Neutrophil (primary cell): Measurements from ENCODE around the gene TTC1.
"Not testable (repeated sequence)": the region's sequence is repeated elsewhere in the genome, so short reads cannot be mapped to it uniquely, and the experiment has no call there.

Source experiments
- H3K27ac ChIP-seq: fragments of 200-600 bp; sonication (generic); 2 replicates; pipeline ENCODE4 v1.5.1; 2016; ENCODE audit warnings: mild to moderate bottlenecking, moderate library complexity
- H3K27me3 ChIP-seq: fragments of 200-600 bp; sonication (generic); 2 replicates; pipeline ENCODE4 v1.6.0; 2016; ENCODE audit warnings: mild to moderate bottlenecking
- H3K36me3 ChIP-seq: fragments of 200-600 bp; sonication (generic); 2 replicates; pipeline ENCODE4 v1.5.1; 2017
- H3K4me1 ChIP-seq, 2 experiments: fragments of 200-600 bp in 1 of 2; sonication (generic) in 1 of 2; 1 replicate in 1 of 2; 2 replicates in 1 of 2; pipeline versions ENCODE4 v1.5.1 to v1.6.1; 2013 to 2016; ENCODE audit warnings: low read depth in 1 of 2, low read length in 1 of 2, mild to moderate bottlenecking in 1 of 2, moderate library complexity in 1 of 2; ENCODE audit not compliant: control insufficient read depth in 1 of 2, insufficient read depth in 1 of 2
- H3K4me3 ChIP-seq, 2 experiments: fragments of 200-600 bp in 1 of 2; sonication (generic) in 1 of 2; 1 replicate in 1 of 2; 2 replicates in 1 of 2; pipeline ENCODE4 v1.5.1; 2013 to 2016; ENCODE audit warnings: low read depth in 1 of 2, low read length in 1 of 2, mild to moderate bottlenecking in 1 of 2, moderate library complexity in 1 of 2
- H3K9me3 ChIP-seq: fragments of 200-600 bp; sonication (generic); 2 replicates; pipeline ENCODE4 v1.5.1; 2016
- TF ChIP-seq, protein P1 (sequence below): fragments of 200-600 bp; sonication (generic); IDR thresholded peaks from 2 replicates; pipeline ENCODE4 v1.5.1; 2016; ENCODE audit warnings: antibody characterized with exemption

The TTC1 gene

DNA sequence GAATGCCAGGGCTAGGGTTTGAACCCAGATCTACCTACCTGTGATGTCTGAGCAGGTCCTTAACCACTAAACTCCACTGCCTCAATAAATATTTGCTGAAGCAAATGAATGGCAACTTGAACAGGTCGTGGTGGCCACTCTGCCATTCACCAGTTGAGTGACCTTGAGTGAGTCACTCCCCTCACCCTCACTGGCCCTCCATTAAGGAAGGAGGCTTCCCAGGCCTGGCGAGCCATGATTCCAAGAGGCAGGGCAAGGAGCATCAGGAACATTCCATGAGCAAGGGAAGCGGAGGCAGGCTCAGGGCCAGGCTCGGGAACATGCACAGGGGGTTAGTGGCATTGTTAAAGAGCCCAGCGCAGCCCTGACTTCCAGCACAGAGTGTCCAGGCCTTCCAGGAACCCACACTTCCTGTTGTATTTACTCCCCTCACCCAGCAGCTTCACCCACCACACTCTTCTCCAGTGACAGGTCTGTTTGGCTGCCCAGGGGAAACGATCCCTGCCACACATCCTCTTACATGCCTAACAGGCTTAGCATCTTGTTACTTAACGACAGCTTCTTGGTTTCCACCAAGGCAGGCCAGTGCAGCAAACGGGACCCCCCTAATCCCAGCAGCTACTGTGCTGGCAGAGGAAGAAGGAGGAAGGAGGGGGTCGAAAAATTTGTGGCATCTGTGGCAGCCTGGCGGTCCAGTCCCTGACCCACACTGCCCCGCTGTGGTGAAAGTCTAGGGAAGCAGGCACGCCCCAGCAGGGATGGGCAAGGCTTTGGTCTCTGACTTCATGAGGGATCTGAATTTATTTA lies 43.7 kb upstream of the TTC1 start:
- Histone ChIP-seq H3K27ac (no peak overlapping the region), H3K36me3 (no peaks in the 10 kb centered on the region), H3K9me3 (no peaks in the 10 kb centered on the region), H3K27me3 (peaks cover 60% of the 10 kb centered on the region), H3K4me3 (no peak overlapping the region), H3K4me1 (no peaks in the 10 kb centered on the region)
- TF ChIP-seq, protein P1, sequence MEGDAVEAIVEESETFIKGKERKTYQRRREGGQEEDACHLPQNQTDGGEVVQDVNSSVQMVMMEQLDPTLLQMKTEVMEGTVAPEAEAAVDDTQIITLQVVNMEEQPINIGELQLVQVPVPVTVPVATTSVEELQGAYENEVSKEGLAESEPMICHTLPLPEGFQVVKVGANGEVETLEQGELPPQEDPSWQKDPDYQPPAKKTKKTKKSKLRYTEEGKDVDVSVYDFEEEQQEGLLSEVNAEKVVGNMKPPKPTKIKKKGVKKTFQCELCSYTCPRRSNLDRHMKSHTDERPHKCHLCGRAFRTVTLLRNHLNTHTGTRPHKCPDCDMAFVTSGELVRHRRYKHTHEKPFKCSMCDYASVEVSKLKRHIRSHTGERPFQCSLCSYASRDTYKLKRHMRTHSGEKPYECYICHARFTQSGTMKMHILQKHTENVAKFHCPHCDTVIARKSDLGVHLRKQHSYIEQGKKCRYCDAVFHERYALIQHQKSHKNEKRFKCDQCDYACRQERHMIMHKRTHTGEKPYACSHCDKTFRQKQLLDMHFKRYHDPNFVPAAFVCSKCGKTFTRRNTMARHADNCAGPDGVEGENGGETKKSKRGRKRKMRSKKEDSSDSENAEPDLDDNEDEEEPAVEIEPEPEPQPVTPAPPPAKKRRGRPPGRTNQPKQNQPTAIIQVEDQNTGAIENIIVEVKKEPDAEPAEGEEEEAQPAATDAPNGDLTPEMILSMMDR, result no peak

DNA sequence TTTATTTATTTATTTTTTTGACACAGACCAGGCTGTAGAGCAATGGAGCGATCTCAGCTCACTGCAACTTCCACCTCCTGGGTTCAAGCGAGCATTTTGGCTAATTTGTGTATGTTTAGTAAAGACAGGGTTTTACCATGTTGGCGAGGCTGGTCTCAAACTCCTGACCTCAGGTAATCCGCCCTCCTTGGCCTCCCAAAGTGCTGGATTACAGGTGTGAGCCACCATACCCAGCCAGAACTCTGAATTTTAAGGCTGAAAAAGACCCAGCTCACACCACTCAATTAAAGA lies 43.2 kb upstream of the TTC1 start:
- not testable (repeated sequence) for H3K27ac ChIP-seq, H3K4me3 ChIP-seq, H3K9me3 ChIP-seq, H3K4me1 ChIP-seq, H3K36me3 ChIP-seq
- peaks cover 65% of the 10 kb centered on the region for H3K27me3 ChIP-seq

DNA sequence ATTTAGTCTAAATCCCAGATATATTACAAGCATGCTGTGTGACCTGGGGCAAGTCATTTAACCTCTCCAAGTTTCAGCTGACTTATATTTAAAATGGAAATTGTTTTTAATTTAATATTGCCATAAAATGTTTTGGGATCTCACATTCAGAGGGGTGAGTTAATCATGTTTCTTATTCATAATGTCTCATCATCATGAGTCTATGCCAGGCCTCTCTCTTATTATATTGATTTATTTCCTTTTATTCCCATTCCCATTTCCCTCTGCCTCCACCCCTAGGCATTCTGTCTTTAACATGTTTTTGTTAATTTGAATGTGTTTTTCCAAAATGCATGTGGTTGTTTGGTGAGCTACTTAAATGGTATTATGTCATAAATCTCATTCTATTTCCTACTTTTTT lies 39.0 kb upstream of the TTC1 start:
- Histone ChIP-seq H3K4me3 (no peak overlapping the region), H3K27me3 (peaks cover 100% of the 10 kb centered on the region), H3K36me3 (no peaks in the 10 kb centered on the region), H3K4me1 (peaks cover 0 to 5% of the 10 kb centered on the region in 2 experiments), H3K9me3 (no peaks in the 10 kb centered on the region), H3K27ac (no peak overlapping the region)
- TF ChIP-seq, protein P1, result no peak

DNA sequence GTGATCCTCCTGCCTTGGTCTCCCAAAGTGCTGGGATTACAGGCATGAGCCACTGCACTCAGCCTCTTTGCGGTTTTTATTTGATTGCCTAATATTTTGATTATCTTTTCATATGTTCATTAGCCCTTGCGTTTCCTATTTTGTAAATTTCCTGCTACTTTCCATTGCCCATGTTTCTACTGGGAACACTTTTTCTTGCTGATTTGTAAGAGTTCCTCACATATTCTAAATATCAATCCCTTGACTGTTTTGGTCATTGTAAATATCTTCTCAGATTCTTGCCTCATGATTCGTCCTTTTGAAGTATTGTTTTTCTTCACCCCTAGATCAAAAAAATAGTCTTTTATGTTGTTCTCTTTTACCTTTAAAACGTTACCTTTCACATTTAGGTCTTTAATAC lies 37.9 kb upstream of the TTC1 start:
- Histone ChIP-seq H3K9me3 (no peaks in the 10 kb centered on the region), H3K36me3 (no peaks in the 10 kb centered on the region), H3K27ac (no peak overlapping the region), H3K27me3 (peaks cover 100% of the 10 kb centered on the region), H3K4me1 (peaks cover 0 to 5% of the 10 kb centered on the region in 2 experiments), H3K4me3 (no peak overlapping the region)
- TF ChIP-seq, protein P1, result no peak

DNA sequence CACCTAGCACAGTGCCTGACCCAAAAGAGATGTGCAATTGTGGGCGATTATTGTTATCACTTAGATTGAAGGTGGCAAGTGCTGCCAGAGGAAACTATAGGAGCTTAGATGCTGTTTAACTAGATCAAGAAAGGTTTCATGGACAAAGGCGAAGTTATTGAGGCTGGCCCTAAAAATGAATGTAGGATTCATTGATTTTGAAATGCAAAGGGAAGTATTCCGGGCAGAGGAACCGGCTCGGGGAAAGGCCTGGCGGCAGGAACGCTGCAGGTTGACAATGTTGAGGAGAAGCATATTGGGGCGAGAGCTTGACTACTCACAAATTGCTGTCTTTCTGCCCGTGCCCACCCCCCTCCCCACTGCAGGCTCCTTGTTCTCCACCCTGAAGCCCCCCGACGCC lies 37.4 kb upstream of the TTC1 start:
- no peaks in the 10 kb centered on the region for H3K36me3 ChIP-seq
- peaks cover 0 to 5% of the 10 kb centered on the region in 2 experiments for H3K4me1 ChIP-seq
- no peak overlapping the region for H3K4me3 ChIP-seq
- TF ChIP-seq, protein P1, result no peak
- H3K27me3 ChIP-seq, result peaks cover 98% of the 10 kb centered on the region
- H3K9me3 ChIP-seq, result no peaks in the 10 kb centered on the region
- no peak overlapping the region for H3K27ac ChIP-seq

DNA sequence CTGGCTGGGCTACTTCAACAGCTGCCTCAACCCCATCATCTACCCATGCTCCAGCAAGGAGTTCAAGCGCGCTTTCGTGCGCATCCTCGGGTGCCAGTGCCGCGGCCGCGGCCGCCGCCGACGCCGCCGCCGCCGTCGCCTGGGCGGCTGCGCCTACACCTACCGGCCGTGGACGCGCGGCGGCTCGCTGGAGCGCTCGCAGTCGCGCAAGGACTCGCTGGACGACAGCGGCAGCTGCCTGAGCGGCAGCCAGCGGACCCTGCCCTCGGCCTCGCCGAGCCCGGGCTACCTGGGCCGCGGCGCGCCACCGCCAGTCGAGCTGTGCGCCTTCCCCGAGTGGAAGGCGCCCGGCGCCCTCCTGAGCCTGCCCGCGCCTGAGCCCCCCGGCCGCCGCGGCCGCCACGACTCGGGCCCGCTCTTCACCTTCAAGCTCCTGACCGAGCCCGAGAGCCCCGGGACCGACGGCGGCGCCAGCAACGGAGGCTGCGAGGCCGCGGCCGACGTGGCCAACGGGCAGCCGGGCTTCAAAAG lies 36.9 kb upstream of the TTC1 start:
- Histone ChIP-seq H3K4me1 (peaks cover 0 to 5% of the 10 kb centered on the region in 2 experiments), H3K4me3 (no peak overlapping the region), H3K27ac (no peak overlapping the region), H3K27me3 (peaks cover 98% of the 10 kb centered on the region), H3K9me3 (no peaks in the 10 kb centered on the region), H3K36me3 (no peaks in the 10 kb centered on the region)
- TF ChIP-seq, protein P1, result no peak
